IMR-90 (cell line): Measurements from ENCODE around the gene NKIRAS1. TPM values are rescaled to one million over a fixed set of nuclear protein-coding genes. Genes with fewer than 3 reads are reported as not detected.

ENCODE experiments used
- ATAC-seq: fragments of 200-7000 bp; cut with Tn5 transposase; 2 replicates; pipeline ENCODE4 v1.9.1; 2020; ENCODE audit warnings: low read depth, mild to moderate bottlenecking, moderate library complexity
- BruUV-seq: library from RNA; stranded (reverse); fragments of 400-500 nt; replicated peaks from 2 replicates; lab custom pipeline; 2021; lab: Mats Ljungman, UMichigan
- CTCF ChIA-PET: fragments of 300-600 bp; formaldehyde crosslinking; extraction: SDS; loops from one replicate; lab custom pipeline; 2021; ENCODE audit warnings: antibody characterized with exemption; lab: Yijun Ruan, JAX
- POLR2A ChIA-PET: fragments of 300-600 bp; sonication (Branson Sonifier 250); formaldehyde crosslinking; loops from one replicate; lab custom pipeline; 2022; ENCODE audit warnings: antibody characterized with exemption; ENCODE audit not compliant: unreplicated experiment; lab: Charles Lee
- DNase-seq: peaks from one replicate; pipeline ENCODE4 v3.0.0; 2013
- H2AFZ ChIP-seq: replicated peaks from 2 replicates; pipeline ENCODE3; 2013; ENCODE audit warnings: low read length, mild to moderate bottlenecking; ENCODE audit not compliant: poor library complexity
- H2AK5ac ChIP-seq: 2 replicates; pipeline ENCODE4 v1.6.1; 2013; ENCODE audit warnings: low read depth, low read length, inconsistent platforms
- H2AK9ac ChIP-seq: replicated peaks from 2 replicates; pipeline ENCODE3; 2013; ENCODE audit warnings: mild to moderate bottlenecking, low read depth, low read length, moderate library complexity; ENCODE audit not compliant: poor library complexity
- H2BK120ac ChIP-seq: 2 replicates; pipeline ENCODE4 v1.6.1; 2013; ENCODE audit warnings: low read depth, low read length, inconsistent platforms
- H2BK15ac ChIP-seq: 3 replicates; pipeline ENCODE4 v1.6.1; 2013; ENCODE audit warnings: low read depth, low read length, inconsistent platforms
- H2BK20ac ChIP-seq: 2 replicates; pipeline ENCODE4 v1.6.1; 2013; ENCODE audit warnings: low read depth, mild to moderate bottlenecking, inconsistent platforms, low read length, moderate library complexity
- H2BK5ac ChIP-seq: 2 replicates; pipeline ENCODE4 v1.6.1; 2013; ENCODE audit warnings: mild to moderate bottlenecking, low read depth, low read length, inconsistent platforms; ENCODE audit not compliant: poor library complexity, severe bottlenecking
- H3K14ac ChIP-seq: replicated peaks from 2 replicates; pipeline ENCODE4 v1.6.1; 2013; ENCODE audit warnings: low read depth, low read length, inconsistent platforms
- H3K18ac ChIP-seq: 2 replicates; pipeline ENCODE4 v1.6.1; 2013; ENCODE audit warnings: low read depth, low read length, control low read depth
- H3K23ac ChIP-seq: 2 replicates; pipeline ENCODE4 v1.6.1; 2013; ENCODE audit warnings: low read depth, low read length, inconsistent platforms
- H3K27ac ChIP-seq: 2 replicates; pipeline ENCODE4 v1.5.1; 2013; ENCODE audit warnings: mild to moderate bottlenecking, control low read depth, low read length; ENCODE audit not compliant: insufficient read depth
- H3K27me3 ChIP-seq: 2 replicates; pipeline ENCODE4 v1.6.1; 2013; ENCODE audit warnings: low read length; ENCODE audit not compliant: control insufficient read depth, insufficient read depth
- H3K36me3 ChIP-seq: 2 replicates; pipeline ENCODE4 v1.6.1; 2013; ENCODE audit warnings: low read length, mixed read lengths; ENCODE audit not compliant: control insufficient read depth, insufficient read depth
- H3K4ac ChIP-seq: 2 replicates; pipeline ENCODE4 v1.6.1; 2013; ENCODE audit warnings: low read depth, low read length, inconsistent platforms
- H3K4me1 ChIP-seq: 2 replicates; pipeline ENCODE4 v1.6.1; 2013; ENCODE audit warnings: low read length, mixed read lengths; ENCODE audit not compliant: control insufficient read depth, insufficient read depth
- H3K4me2 ChIP-seq: 2 replicates; pipeline ENCODE4 v1.6.1; 2013; ENCODE audit warnings: low read depth, mild to moderate bottlenecking, control low read depth, low read length, moderate library complexity
- H3K4me3 ChIP-seq: 2 replicates; pipeline ENCODE4 v1.5.1; 2013; ENCODE audit warnings: low read depth, mild to moderate bottlenecking, control low read depth, low read length, moderate library complexity; ENCODE audit not compliant: insufficient read depth
- H3K56ac ChIP-seq: 2 replicates; pipeline ENCODE4 v1.6.1; 2013; ENCODE audit warnings: low read length, inconsistent platforms; ENCODE audit not compliant: insufficient read depth; ENCODE audit errors: extremely low read depth
- H3K79me1 ChIP-seq, 2 experiments: 2 replicates each; pipeline ENCODE4 v1.6.1; 2013; ENCODE audit warnings: low read length in 2 of 2, inconsistent platforms in 1 of 2, low read depth in 1 of 2
- H3K9ac ChIP-seq: 2 replicates; pipeline ENCODE4 v1.6.1; 2013; ENCODE audit warnings: low read depth, low read length, control low read depth
- H3K9me1 ChIP-seq: 2 replicates; pipeline ENCODE4 v1.6.1; 2013; ENCODE audit warnings: low read length, inconsistent platforms; ENCODE audit not compliant: insufficient read depth
- H3K9me3 ChIP-seq: 2 replicates; pipeline ENCODE4 v1.6.1; 2013; ENCODE audit warnings: low read length; ENCODE audit not compliant: control insufficient read depth, insufficient read depth
- H4K20me1 ChIP-seq: 2 replicates; pipeline ENCODE4 v1.6.1; 2013; ENCODE audit warnings: low read length, inconsistent platforms; ENCODE audit not compliant: insufficient read depth
- H4K5ac ChIP-seq: 2 replicates; pipeline ENCODE4 v1.6.1; 2013; ENCODE audit warnings: mild to moderate bottlenecking, low read depth, low read length, control low read depth
- H4K8ac ChIP-seq, 2 experiments: 2 replicates each; pipeline ENCODE4 v1.6.1; 2013; ENCODE audit warnings: low read depth in 2 of 2, low read length in 2 of 2, control low read depth in 1 of 2, inconsistent platforms in 1 of 2
- H4K91ac ChIP-seq: 2 replicates; pipeline ENCODE4 v1.6.1; 2013; ENCODE audit warnings: low read depth, low read length, inconsistent platforms; ENCODE audit not compliant: insufficient read depth
- BHLHE40 ChIP-seq: fragments of 150-350 bp; IDR thresholded peaks from 2 replicates; pipeline ENCODE4 v1.6.1; 2016; ENCODE audit warnings: mild to moderate bottlenecking, low read depth, low read length
- FOS ChIP-seq: fragments of 150-350 bp; IDR thresholded peaks from 2 replicates; pipeline ENCODE4 v1.6.1; 2016; ENCODE audit warnings: low read depth, low read length
- MAZ ChIP-seq: IDR thresholded peaks from 2 replicates; pipeline ENCODE4 v1.6.1; 2012; ENCODE audit warnings: low read depth, mild to moderate bottlenecking, low read length, improper control_type of control experiment, moderate library complexity, borderline replicate concordance
- MXI1 ChIP-seq: IDR thresholded peaks from 2 replicates; pipeline ENCODE4 v1.6.1; 2012; ENCODE audit warnings: low read depth, mild to moderate bottlenecking, low read length, moderate library complexity, borderline replicate concordance
- NFE2L2 ChIP-seq: fragments of 150-350 bp; IDR thresholded peaks from 2 replicates; pipeline ENCODE4 v1.6.1; 2016; ENCODE audit warnings: low read depth, mild to moderate bottlenecking, low read length
- RAD21 ChIP-seq: IDR thresholded peaks from 2 replicates; pipeline ENCODE4 v1.6.1; 2012; ENCODE audit warnings: low read length, improper control_type of control experiment
- SMC3 ChIP-seq: fragments of 150-350 bp; IDR thresholded peaks from 2 replicates; pipeline ENCODE4 v1.6.1; 2016; ENCODE audit warnings: low read depth, mild to moderate bottlenecking, antibody characterized with exemption, low read length, moderate library complexity
- USF2 ChIP-seq: fragments of 150-350 bp; IDR thresholded peaks from 2 replicates; pipeline ENCODE4 v1.6.1; 2017; ENCODE audit warnings: mild to moderate bottlenecking, antibody characterized with exemption, low read length, low read depth
- WGBS, 2 experiments: methylation state at CpG; one replicate each; pipeline versions ENCODE4 v1.1.5 to v1.1.7; 2013; ENCODE audit warnings: missing lambda C conversion rate in 2 of 2; ENCODE audit not compliant: insufficient read length in 1 of 2; ENCODE audit errors: extremely low coverage in 2 of 2; 5-methylcytosine and 5-hydroxymethylcytosine counted together
- dilution Hi-C: fragments of 300-500 bp; cut with HindIII; formaldehyde crosslinking; loops from one replicate; pipeline ENCODE4 v1.14.3; 2018; ENCODE audit warnings: low sequenced_read_pairs; ENCODE audit not compliant: unreplicated experiment
- in situ Hi-C: fragments of 300-500 bp; cut with MboI; formaldehyde crosslinking; loops from 3 replicates; pipeline ENCODE4 v1.14.3; 2019; ENCODE audit warnings: low sequenced_read_pairs, inconsistent platforms, mixed read lengths
- intact Hi-C: fragments of 100-400 bp; cut with micrococcal nuclease; formaldehyde crosslinking; loops from 2 replicates; pipeline ENCODE4 v1.10.0; 2022
- polyA plus RNA-seq, 3 experiments: library from polyadenylated mRNA; depleted of rRNA; stranded (reverse); fragments of >200 nt; gene quantifications; 2 replicates each; pipeline ENCODE4 v1.2.3, GENCODE V29; 2012; ENCODE audit warnings: low replicate concordance in 1 of 3
- total RNA-seq: library from RNA; depleted of rRNA; stranded (reverse); fragments of >200 nt; gene quantifications from 2 replicates; pipeline ENCODE4 v1.2.3, GENCODE V29; 2012

Gene NKIRAS1
- total and polyA plus RNA-seq, 2 of the 4 experiments (the other 2 are of a cell fraction): 6.1 to 6.8 TPM

- TF ChIP-seq FOS: no peak
- TF ChIP-seq SMC3: no peak
- no peak for TF ChIP-seq NFE2L2
- TF ChIP-seq MAZ: no peak
- no peak for TF ChIP-seq BHLHE40
- TF ChIP-seq USF2: no peak
- TF ChIP-seq MXI1: no peak
- TF ChIP-seq RAD21: no peak
- Histone ChIP-seq H2AK9ac (no peak overlapping the region), H4K5ac (no peak overlapping the region), H2BK5ac (no peak overlapping the region), H3K9me3 (no peaks in the 10 kb centered on the region), H4K8ac (no peak overlapping the region), H4K91ac (no peak overlapping the region), H3K79me1 (no peaks in the 10 kb centered on the region), H4K20me1 (no peaks in the 10 kb centered on the region), H2AK5ac (no peak overlapping the region), H3K4ac (no peak overlapping the region), H3K4me3 (no peak overlapping the region), H3K4me1 (peaks cover 2% of the 10 kb centered on the region; the same call in 1 of the 2 replicates), H2AFZ (no peak overlapping the region), H3K27me3 (no peaks in the 10 kb centered on the region), H3K4me2 (no peak overlapping the region), H2BK120ac (no peak overlapping the region), H2BK15ac (no peak overlapping the region), H2BK20ac (no peak overlapping the region), H3K27ac (no peak overlapping the region), H3K9me1 (0 out of 2 replicates have a peak, but pooled peaks cover 4% of the 10 kb centered on the region), H3K14ac (no peak overlapping the region), H3K56ac (no peak overlapping the region), H3K9ac (no peak overlapping the region), H3K23ac (no peak overlapping the region), H3K18ac (no peak overlapping the region), H3K36me3 (peaks cover 2% of the 10 kb centered on the region; the same call in 1 of the 2 replicates)
- intact Hi-C loops (no loop called here), in situ Hi-C loops (no loop called here), dilution Hi-C loops (no loop called here)
- no peak for DNase-seq
- ChIA-PET POLR2A (interaction anchor here (1.6 kb wide), 1 partner anchor 9 kb away, joined by 3 read pairs; no protein-coding TSS in a partner anchor), CTCF (interaction anchor here (0.6 to 1.0 kb wide), 2 partner anchors 75 to 716 kb away, joined by 3 read pairs; no protein-coding TSS in a partner anchor)
- BruUV-seq: no TSS peak
- WGBS, 2 experiments: no CpG with 5 or more reads among the region's 3 CpGs
- no peak for ATAC-seq
Observed at GRCh38 chr3:23926736-23927135, 9.9 kb upstream of the NKIRAS1 start.
